ENCODE measurements around the gene HOXC13. TPM values are rescaled to one million over a fixed set of nuclear protein-coding genes. Genes with fewer than 3 reads are reported as not detected.

Gene HOXC13
- total and polyA plus RNA-seq, 3 donors from 2014 or later = 0.25 to 0.87 (median 0.63) TPM

- no peak overlapping the region for H3K4me3 ChIP-seq
- H3K27me3 ChIP-seq = no peaks in the 10 kb centered on the region
- no peaks in the 10 kb centered on the region for H3K36me3 ChIP-seq (ENCODE audit: low read depth, missing control alignments)
- DNase-seq = no peak
- TF ChIP-seq POLR2A (IDR thresholded peaks at IDR 0.05) (no peak), CTCF (IDR thresholded peaks at IDR 0.05) (no peak)
- H3K9me3 ChIP-seq = no peaks in the 10 kb centered on the region
- peaks cover 19% of the 10 kb centered on the region for H3K4me1 ChIP-seq
- no peak overlapping the region for H3K27ac ChIP-seq
- intact Hi-C loops (cut with DNase I; ENCODE audit: low total_unique reads) = loop anchor here (10.0 kb wide), 1 partner anchor 207 kb away; no protein-coding TSS in a partner anchor
- 36 to 45% methylated on average over 30 of the region's 30 CpGs for WGBS, 2 donors
Observed at GRCh38 chr12:53981634-53982565, 43.3 kb downstream of the HOXC13 start.

GRCh38 chr12:53982648-53983567, 44.3 kb downstream of the HOXC13 start:
- no peak overlapping the region for H3K4me3 ChIP-seq
- TF ChIP-seq POLR2A (IDR thresholded peaks at IDR 0.05) (no peak), CTCF (IDR thresholded peaks at IDR 0.05) (no peak)
- intact Hi-C loops (cut with DNase I; ENCODE audit: low total_unique reads) = loop anchor here (10.0 kb wide), 1 partner anchor 208 kb away; no protein-coding TSS in a partner anchor
- no peak for DNase-seq
- no peaks in the 10 kb centered on the region for H3K27me3 ChIP-seq
- no peaks in the 10 kb centered on the region for H3K36me3 ChIP-seq (ENCODE audit: low read depth, missing control alignments)
- H3K9me3 ChIP-seq = no peaks in the 10 kb centered on the region
- H3K4me1 ChIP-seq = peaks cover 19% of the 10 kb centered on the region
- WGBS, 2 donors = 24 to 36% methylated on average over 26 of the region's 26 CpGs
- no peak overlapping the region for H3K27ac ChIP-seq

GRCh38 chr12:53983568-53983949, 44.9 kb downstream of the HOXC13 start:
- no peak for TF ChIP-seq POLR2A (IDR thresholded peaks at IDR 0.05)
- TF ChIP-seq CTCF (IDR thresholded peaks at IDR 0.05) = no peak
- H3K27me3 ChIP-seq = no peaks in the 10 kb centered on the region
- H3K4me3 ChIP-seq = no peak overlapping the region
- peaks cover 19% of the 10 kb centered on the region for H3K4me1 ChIP-seq
- H3K27ac ChIP-seq = no peak overlapping the region
- H3K36me3 ChIP-seq (ENCODE audit: low read depth, missing control alignments) = no peaks in the 10 kb centered on the region
- WGBS, 2 donors = 32 to 34% methylated on average over 17 of the region's 17 CpGs
- no peaks in the 10 kb centered on the region for H3K9me3 ChIP-seq
- DNase-seq = no peak
- intact Hi-C loops (cut with DNase I; ENCODE audit: low total_unique reads) = loop anchor here (10.0 kb wide), 1 partner anchor 209 kb away; no protein-coding TSS in a partner anchor

- Histone ChIP-seq H3K4me1 (peaks cover 19% of the 10 kb centered on the region), H3K27ac (no peak overlapping the region), H3K9me3 (no peaks in the 10 kb centered on the region), H3K4me3 (no peak overlapping the region), H3K36me3 (ENCODE audit: low read depth, missing control alignments) (no peaks in the 10 kb centered on the region), H3K27me3 (no peaks in the 10 kb centered on the region)
- TF ChIP-seq CTCF (IDR thresholded peaks at IDR 0.05) = no peak
- TF ChIP-seq POLR2A (IDR thresholded peaks at IDR 0.05) = no peak
- 9 to 19% methylated on average over 25 to 30 of the region's 30 CpGs for WGBS, 2 donors
- intact Hi-C loops (cut with DNase I; ENCODE audit: low total_unique reads) = loop anchor here (10.0 kb wide), 1 partner anchor 209 kb away; no protein-coding TSS in a partner anchor
- DNase-seq = no peak
Observed at GRCh38 chr12:53983950-53984572, 45.4 kb downstream of the HOXC13 start.

Measured in testis (tissue), 3 donors.